HepG2 (cell line): ENCODE data around the gene TMTC3.

Experiments
- CTCF ChIP-seq: sonication (generic); formaldehyde crosslinking; IDR thresholded peaks from 2 replicates; pipeline ENCODE4 v1.5.0; 2020; ENCODE audit warnings: mild to moderate bottlenecking, missing genetic modification reagents, moderate library complexity
- HNRNPK ChIP-seq: fragments of 200-400 bp; formaldehyde crosslinking; IDR thresholded peaks from 2 replicates; pipeline ENCODE4 v1.6.1; 2018; ENCODE audit warnings: low read length, low read depth, moderate library complexity, mild to moderate bottlenecking; ENCODE audit not compliant: poor library complexity, severe bottlenecking
- MAFK ChIP-seq, 2 experiments: IDR thresholded peaks in 1 of 2; conservative IDR thresholded peaks in 1 of 2; 2 replicates each; pipeline ENCODE4 v1.6.1; 2011; ENCODE audit warnings: improper control_type of control experiment in 2 of 2, low read length in 2 of 2
- NKX3-1 ChIP-seq: sonication (generic); formaldehyde crosslinking; IDR thresholded peaks from 2 replicates; pipeline ENCODE4 v1.5.0; 2020; ENCODE audit warnings: missing genetic modification reagents
- RBAK ChIP-seq: sonication (generic); formaldehyde crosslinking; IDR thresholded peaks from 2 replicates; pipeline ENCODE4 v1.5.1; 2020; ENCODE audit warnings: mild to moderate bottlenecking, missing genetic modification reagents
- SKIL ChIP-seq: sonication (generic); formaldehyde crosslinking; IDR thresholded peaks from 2 replicates; pipeline ENCODE4 v1.8.0; 2022; ENCODE audit warnings: missing genetic modification reagents, mild to moderate bottlenecking, moderate library complexity, borderline replicate concordance
- ZNF24 ChIP-seq: fragments of 450-650 bp; IDR thresholded peaks from 2 replicates; pipeline ENCODE4 v1.6.1; 2017; ENCODE audit warnings: antibody characterized with exemption, mild to moderate bottlenecking
- ZNF274 ChIP-seq: sonication (generic); formaldehyde crosslinking; IDR thresholded peaks from 2 replicates; pipeline ENCODE4 v1.5.1; 2020; ENCODE audit warnings: mild to moderate bottlenecking, missing genetic modification reagents
- TF ChIP-seq, protein P1 (sequence below): sonication (generic); formaldehyde crosslinking; IDR thresholded peaks from 2 replicates; pipeline ENCODE4 v1.5.0; 2020; ENCODE audit warnings: missing genetic modification reagents
- TF ChIP-seq, protein P2 (sequence below): sonication (generic); formaldehyde crosslinking; IDR thresholded peaks from 2 replicates; pipeline ENCODE4 v1.4.0; 2020; ENCODE audit warnings: missing genetic modification reagents

DNA sequence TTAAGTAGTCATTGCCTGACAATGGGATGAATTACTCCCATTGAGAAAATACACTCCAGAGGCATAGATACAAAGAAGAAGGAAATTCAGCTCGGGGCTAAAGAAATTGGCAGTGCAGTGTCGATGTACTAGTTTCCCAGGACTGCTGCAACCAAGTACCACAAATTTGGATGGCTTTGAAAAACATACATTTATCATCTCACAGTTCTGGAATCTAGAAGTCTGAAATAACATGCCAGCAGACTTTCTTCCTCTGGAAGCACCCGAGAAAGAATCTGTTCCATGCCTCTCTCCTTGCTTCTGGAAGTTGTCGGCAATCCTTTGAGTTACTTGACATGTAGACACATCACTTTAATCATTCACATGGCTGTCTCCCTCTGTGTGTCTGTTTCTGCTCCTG, 101.9 kb downstream of the TMTC3 start:
- TF ChIP-seq CTCF (CRISPR knock-in tag) (no peak), MAFK (conservative IDR thresholded peaks at IDR 0.05 in 1 of 2, IDR thresholded peaks at IDR 0.05 in 1 of 2; ENCODE audit: low read length in 2 of 2) (no peak), ZNF274 (no peak), SKIL (CRISPR knock-in tag) (no peak), RBAK (CRISPR knock-in tag) (no peak), NKX3-1 (CRISPR knock-in tag) (no peak), HNRNPK (no peak), ZNF24 (no peak)
- TF ChIP-seq, protein P1, sequence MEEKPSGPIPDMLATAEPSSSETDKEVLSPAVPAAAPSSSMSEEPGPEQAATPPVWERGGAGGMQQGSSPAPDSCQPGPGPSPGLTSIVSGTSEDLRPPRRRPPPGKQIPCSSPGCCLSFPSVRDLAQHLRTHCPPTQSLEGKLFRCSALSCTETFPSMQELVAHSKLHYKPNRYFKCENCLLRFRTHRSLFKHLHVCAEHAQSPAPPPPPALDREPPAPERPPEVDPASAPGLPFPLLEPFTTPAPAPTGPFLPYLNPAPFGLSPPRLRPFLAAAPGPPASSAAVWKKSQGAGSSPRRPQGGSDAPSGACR (CRISPR knock-in tag): no peak
- TF ChIP-seq, protein P2, sequence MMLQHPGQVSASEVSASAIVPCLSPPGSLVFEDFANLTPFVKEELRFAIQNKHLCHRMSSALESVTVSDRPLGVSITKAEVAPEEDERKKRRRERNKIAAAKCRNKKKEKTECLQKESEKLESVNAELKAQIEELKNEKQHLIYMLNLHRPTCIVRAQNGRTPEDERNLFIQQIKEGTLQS: no peak
